Measurements from ENCODE around the gene ALK. TPM values are rescaled to one million over a fixed set of nuclear protein-coding genes. Genes with fewer than 3 reads are reported as not detected.

ALK gene
- total RNA-seq, 1 experiment from 2014 or later: not detected

DNA sequence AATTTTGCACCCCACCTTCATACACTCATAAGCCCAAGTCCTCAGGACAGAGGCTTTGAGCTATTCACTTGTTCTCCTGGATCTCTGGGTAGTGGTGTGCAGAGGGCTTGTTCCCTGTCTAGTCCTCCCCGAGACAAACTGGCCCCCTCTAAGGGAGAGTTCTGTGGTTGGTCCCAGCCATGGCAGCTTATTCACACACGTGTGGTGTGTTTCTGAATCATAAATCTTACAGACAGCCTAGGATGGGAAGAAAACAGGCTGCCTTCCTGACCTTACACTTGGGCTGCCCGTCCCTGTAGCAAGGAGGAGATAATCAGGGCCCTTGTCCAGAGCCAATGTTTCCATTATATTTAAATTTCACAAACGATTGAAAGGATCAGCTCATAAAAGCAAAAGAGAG, 551.2 kb downstream of the ALK start:
- Histone ChIP-seq H3K4ac (ENCODE audit: low read depth, low read length) (no peak overlapping the region), H3K9me3 (ENCODE audit: control insufficient read depth, low read depth, low read length) (no peaks in the 10 kb centered on the region), H4K8ac (replicated peaks; ENCODE audit: insufficient read length, low read depth, low read length) (no peak overlapping the region), H3K18ac (ENCODE audit: insufficient read length, low read depth, low read length) (no peak overlapping the region), H3K4me2 (ENCODE audit: insufficient read depth, insufficient read length, low read length) (no peak overlapping the region), H2AK5ac (ENCODE audit: insufficient read length, low read length) (no peak overlapping the region), H4K91ac (ENCODE audit: insufficient read length, low read depth, low read length) (no peak overlapping the region), H2BK12ac (ENCODE audit: insufficient read length, low read depth, low read length) (no peak overlapping the region), H2BK5ac (ENCODE audit: insufficient read length, low read length) (no peak overlapping the region), H3K79me1 (ENCODE audit: insufficient read depth, low read depth, low read length, poor library complexity, severe bottlenecking) (no peaks in the 10 kb centered on the region), H2BK15ac (ENCODE audit: low read depth, low read length) (no peak overlapping the region), H3K4me1 (ENCODE audit: insufficient read depth, low read length) (peaks cover 3% of the 10 kb centered on the region; the same call in 1 of the 2 replicates), H3K56ac (ENCODE audit: insufficient read length, low read depth, low read length) (no peak overlapping the region), H2BK20ac (ENCODE audit: low read depth, low read length, poor library complexity, severe bottlenecking) (no peak overlapping the region), H3K27ac (ENCODE audit: insufficient read length, low read depth, low read length) (no peak overlapping the region), H3K23me2 (ENCODE audit: insufficient read length, low read depth, low read length, poor library complexity, severe bottlenecking) (no peaks in the 10 kb centered on the region), H3K27me3 (ENCODE audit: insufficient read depth, low read length) (no peaks in the 10 kb centered on the region), H3K9ac (ENCODE audit: extremely low read depth, insufficient read length, low read length) (no peak overlapping the region), H3K23ac (ENCODE audit: insufficient read length, low read depth, low read length) (no peak overlapping the region), H4K5ac (ENCODE audit: insufficient read length, low read depth, low read length) (no peak overlapping the region), H2AFZ (ENCODE audit: low read length) (no peak overlapping the region), H3K79me2 (ENCODE audit: insufficient read depth, low read length) (no peaks in the 10 kb centered on the region), H3T11ph (ENCODE audit: low read length) (no peak overlapping the region), H4K20me1 (ENCODE audit: control insufficient read depth, insufficient read depth, insufficient read length) (no peaks in the 10 kb centered on the region), H3K14ac (ENCODE audit: insufficient read depth, low read length) (no peak overlapping the region), H2BK120ac (ENCODE audit: low read depth, low read length, poor library complexity, severe bottlenecking) (no peak overlapping the region)
- Mint-ChIP-seq H3K4me1 (peaks cover 12 to 15% of the 10 kb centered on the region in 2 experiments), H3K27me3 (ENCODE audit: low read depth) (peaks cover 2% of the 10 kb centered on the region; the same call in 1 of the 2 replicates), H3K9me3 (no peaks in the 10 kb centered on the region; a peak in 1 of 5 replicates), H3K36me3 (ENCODE audit: insufficient read depth in 1 of 3, low read depth in 3 of 3) (no peaks in the 10 kb centered on the region; a peak in 1 of 7 replicates), H3K4me3 (no peak overlapping the region), H3K27ac (no peak overlapping the region)
- no peak for DNase-seq
- TF ChIP-seq, protein P1, sequence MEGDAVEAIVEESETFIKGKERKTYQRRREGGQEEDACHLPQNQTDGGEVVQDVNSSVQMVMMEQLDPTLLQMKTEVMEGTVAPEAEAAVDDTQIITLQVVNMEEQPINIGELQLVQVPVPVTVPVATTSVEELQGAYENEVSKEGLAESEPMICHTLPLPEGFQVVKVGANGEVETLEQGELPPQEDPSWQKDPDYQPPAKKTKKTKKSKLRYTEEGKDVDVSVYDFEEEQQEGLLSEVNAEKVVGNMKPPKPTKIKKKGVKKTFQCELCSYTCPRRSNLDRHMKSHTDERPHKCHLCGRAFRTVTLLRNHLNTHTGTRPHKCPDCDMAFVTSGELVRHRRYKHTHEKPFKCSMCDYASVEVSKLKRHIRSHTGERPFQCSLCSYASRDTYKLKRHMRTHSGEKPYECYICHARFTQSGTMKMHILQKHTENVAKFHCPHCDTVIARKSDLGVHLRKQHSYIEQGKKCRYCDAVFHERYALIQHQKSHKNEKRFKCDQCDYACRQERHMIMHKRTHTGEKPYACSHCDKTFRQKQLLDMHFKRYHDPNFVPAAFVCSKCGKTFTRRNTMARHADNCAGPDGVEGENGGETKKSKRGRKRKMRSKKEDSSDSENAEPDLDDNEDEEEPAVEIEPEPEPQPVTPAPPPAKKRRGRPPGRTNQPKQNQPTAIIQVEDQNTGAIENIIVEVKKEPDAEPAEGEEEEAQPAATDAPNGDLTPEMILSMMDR (conservative IDR thresholded peaks at IDR 0.05): no peak
- WGBS (ENCODE audit: extremely low coverage, insufficient read length, low lambda C conversion rate): no CpG with 5 or more reads among the region's 4 CpGs
